ENCODE results near the gene CORIN.

Gene CORIN

DNA sequence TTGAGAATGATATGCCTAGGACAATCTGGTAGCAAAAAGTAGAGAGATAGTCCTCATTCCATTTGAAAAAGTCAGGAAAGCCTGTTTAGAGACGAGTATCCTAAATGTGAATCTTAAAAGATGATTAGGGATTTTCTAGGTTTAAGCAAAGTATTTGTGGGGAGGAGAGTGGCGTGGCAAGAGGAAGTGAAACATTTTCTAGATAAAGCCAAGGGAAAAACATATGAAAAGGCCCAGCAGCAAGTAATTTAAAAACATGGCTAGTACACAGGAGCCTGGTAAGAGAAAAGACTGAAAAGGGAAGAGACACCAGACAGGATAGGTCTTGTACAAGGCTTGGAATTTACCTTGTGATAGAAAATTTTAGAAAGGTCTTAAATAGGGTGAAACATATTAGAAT lies 45.9 kb downstream of the CORIN start:
- H3K4me1 ChIP-seq (ENCODE audit: low read length): peaks cover 7% of the 10 kb centered on the region; the same call in 1 of the 2 replicates

DNA sequence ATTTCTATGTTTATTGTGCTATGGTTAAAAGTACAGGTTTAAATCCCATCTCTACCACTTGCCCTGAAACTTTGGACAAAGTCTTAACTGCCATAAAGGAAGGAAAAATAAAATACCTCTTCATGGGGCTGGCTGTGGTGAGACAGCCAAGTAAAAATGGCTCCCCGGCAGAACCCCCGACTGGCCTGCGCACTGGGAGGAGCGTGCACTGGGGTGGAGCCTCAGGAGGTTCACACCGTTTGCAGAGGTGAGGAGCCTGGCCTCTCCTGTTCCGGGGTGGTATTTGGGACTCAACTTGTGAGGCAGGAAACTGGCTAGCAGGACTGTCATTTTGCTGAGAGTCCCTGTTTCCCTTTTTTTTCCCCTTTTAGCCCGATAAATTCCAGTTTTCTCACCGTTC lies 47.8 kb downstream of the CORIN start:
- Histone ChIP-seq H3K27ac (ENCODE audit: low read length) (no peak overlapping the region), H3K27me3 (replicated peaks; ENCODE audit: insufficient read depth, low read length) (peaks cover 85% of the 10 kb centered on the region), H3K9me3 (replicated peaks; ENCODE audit: insufficient read depth, low read length) (no peaks in the 10 kb centered on the region), H3K4me2 (ENCODE audit: low read depth, low read length) (no peak overlapping the region), H3K9ac (ENCODE audit: low read length) (no peak overlapping the region), H3K4me3 (ENCODE audit: low read length) (no peak overlapping the region), H4K20me1 (ENCODE audit: insufficient read depth, low read length) (peaks cover 5% of the 10 kb centered on the region), H3K79me2 (ENCODE audit: low read length) (no peaks in the 10 kb centered on the region), H3K36me3 (replicated peaks; ENCODE audit: insufficient read depth, low read length) (no peaks in the 10 kb centered on the region), H3F3A (ENCODE audit: insufficient read depth, low read length) (peaks cover 19% of the 10 kb centered on the region), H2AFZ (ENCODE audit: low read length) (no peak overlapping the region), H3K4me1 (ENCODE audit: low read length) (peaks cover 13% of the 10 kb centered on the region), H3K9me2 (replicated peaks; ENCODE audit: insufficient read depth, low read length) (no peaks in the 10 kb centered on the region)
- no peak for TF ChIP-seq EZH2 (optimal IDR thresholded peaks at IDR 0.05; ENCODE audit: low read depth, low read length)
- no peak for TF ChIP-seq EZH2phosphoT487 (IDR thresholded peaks at IDR 0.05; ENCODE audit: low read length)
- TF ChIP-seq CTCF (IDR thresholded peaks at IDR 0.05; ENCODE audit: low read length): no peak
- DNase-seq: no peak

More for the DNA sequence above, 45.9 kb downstream of the CORIN start:
- peaks cover 80% of the 10 kb centered on the region for H3K27me3 ChIP-seq (replicated peaks; ENCODE audit: insufficient read depth, low read length)
- TF ChIP-seq CTCF (IDR thresholded peaks at IDR 0.05; ENCODE audit: low read length) (no peak), EZH2 (optimal IDR thresholded peaks at IDR 0.05; ENCODE audit: low read depth, low read length) (no peak)
- no peaks in the 10 kb centered on the region for H3K9me3 ChIP-seq (replicated peaks; ENCODE audit: insufficient read depth, low read length)
- no peak overlapping the region for H3K4me3 ChIP-seq (ENCODE audit: low read length)
- H3K9me2 ChIP-seq (replicated peaks; ENCODE audit: insufficient read depth, low read length): no peaks in the 10 kb centered on the region
- no peaks in the 10 kb centered on the region for H4K20me1 ChIP-seq (ENCODE audit: insufficient read depth, low read length)
- H3K27ac ChIP-seq (ENCODE audit: low read length): no peak overlapping the region
- no peaks in the 10 kb centered on the region for H3K36me3 ChIP-seq (replicated peaks; ENCODE audit: insufficient read depth, low read length)
- H3F3A ChIP-seq (ENCODE audit: insufficient read depth, low read length): peaks cover 11% of the 10 kb centered on the region; the same call in 1 of the 2 replicates
- no peak overlapping the region for H3K9ac ChIP-seq (ENCODE audit: low read length)
- no peak overlapping the region for H3K4me2 ChIP-seq (ENCODE audit: low read depth, low read length)
- H3K79me2 ChIP-seq (ENCODE audit: low read length): no peaks in the 10 kb centered on the region
- no peak overlapping the region for H2AFZ ChIP-seq (ENCODE audit: low read length)
- DNase-seq: no peak

DNA sequence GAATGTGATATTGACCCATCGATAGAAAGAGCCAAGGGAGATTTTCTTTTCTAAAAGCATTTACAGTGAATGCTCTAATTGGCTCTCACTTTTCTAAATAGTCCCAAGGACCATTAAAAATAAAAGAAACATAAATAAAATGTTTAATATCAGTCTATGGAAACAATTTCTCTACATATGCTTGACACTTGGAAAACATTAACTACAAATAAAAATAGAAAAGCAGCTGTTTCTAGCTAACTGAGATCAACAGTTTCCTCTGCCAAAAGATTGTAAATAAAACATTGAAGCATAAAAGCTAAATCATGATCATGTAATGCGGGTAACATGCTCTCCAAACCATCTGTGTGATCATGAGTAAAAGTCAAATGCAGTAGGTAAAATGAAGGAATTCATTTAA lies 49.7 kb downstream of the CORIN start:
- peaks cover 19% of the 10 kb centered on the region for H3F3A ChIP-seq (ENCODE audit: insufficient read depth, low read length)
- no peak overlapping the region for H3K27ac ChIP-seq (ENCODE audit: low read length)
- peaks cover 5% of the 10 kb centered on the region for H4K20me1 ChIP-seq (ENCODE audit: insufficient read depth, low read length)
- H2AFZ ChIP-seq (ENCODE audit: low read length): no peak overlapping the region
- no peaks in the 10 kb centered on the region for H3K9me3 ChIP-seq (replicated peaks; ENCODE audit: insufficient read depth, low read length)
- H3K4me3 ChIP-seq (ENCODE audit: low read length): no peak overlapping the region
- H3K4me1 ChIP-seq (ENCODE audit: low read length): peaks cover 13% of the 10 kb centered on the region
- H3K27me3 ChIP-seq (replicated peaks; ENCODE audit: insufficient read depth, low read length): peaks cover 85% of the 10 kb centered on the region
- TF ChIP-seq EZH2 (optimal IDR thresholded peaks at IDR 0.05; ENCODE audit: low read depth, low read length): no peak
- no peak for TF ChIP-seq EZH2phosphoT487 (IDR thresholded peaks at IDR 0.05; ENCODE audit: low read length)
- TF ChIP-seq CTCF (IDR thresholded peaks at IDR 0.05; ENCODE audit: low read length): no peak
- H3K36me3 ChIP-seq (replicated peaks; ENCODE audit: insufficient read depth, low read length): no peaks in the 10 kb centered on the region
- no peak for DNase-seq
- no peak overlapping the region for H3K9ac ChIP-seq (ENCODE audit: low read length)
- H3K79me2 ChIP-seq (ENCODE audit: low read length): no peaks in the 10 kb centered on the region
- no peak overlapping the region for H3K4me2 ChIP-seq (ENCODE audit: low read depth, low read length)
- H3K9me2 ChIP-seq (replicated peaks; ENCODE audit: insufficient read depth, low read length): no peaks in the 10 kb centered on the region

All from MM.1S (cell line).